ENCODE data around the gene TTC7B.

TTC7B gene

GRCh38 chr14:90678420-90678819, 137.8 kb downstream of the TTC7B start:
- DNase-seq (ENCODE audit: extremely low read depth in 1 of 2, low read depth in 1 of 2) = no peak

- DNase-seq (ENCODE audit: extremely low read depth in 1 of 2, low read depth in 1 of 2) = peak; percentile 10 to 28
Observed at GRCh38 chr14:90677484-90678050, 138.7 kb downstream of the TTC7B start.

- DNase-seq (ENCODE audit: extremely low read depth in 1 of 2, low read depth in 1 of 2) = no peak
Observed at GRCh38 chr14:90676912-90677311, 139.3 kb downstream of the TTC7B start.

GRCh38 chr14:90676356-90676755, 139.9 kb downstream of the TTC7B start:
- no peak for DNase-seq (ENCODE audit: extremely low read depth in 1 of 2, low read depth in 1 of 2)

- no peak for DNase-seq (ENCODE audit: extremely low read depth in 1 of 2, low read depth in 1 of 2)
Observed at GRCh38 chr14:90675399-90675798, 140.8 kb downstream of the TTC7B start.

- DNase-seq (ENCODE audit: extremely low read depth in 1 of 2, low read depth in 1 of 2) = no peak
Observed at GRCh38 chr14:90674716-90675115, 141.5 kb downstream of the TTC7B start.

- no peak for DNase-seq (ENCODE audit: extremely low read depth in 1 of 2, low read depth in 1 of 2)
Observed at GRCh38 chr14:90674043-90674670, 142.1 kb downstream of the TTC7B start.

GRCh38 chr14:90671382-90672234, 144.6 kb downstream of the TTC7B start:
- no peak for DNase-seq (ENCODE audit: extremely low read depth in 1 of 2, low read depth in 1 of 2)

GRCh38 chr14:90669731-90670130, 146.5 kb downstream of the TTC7B start:
- no peak for DNase-seq (ENCODE audit: extremely low read depth in 1 of 2, low read depth in 1 of 2)

- no peak for DNase-seq (ENCODE audit: extremely low read depth in 1 of 2, low read depth in 1 of 2)
Observed at GRCh38 chr14:90666571-90666970, 149.7 kb downstream of the TTC7B start.

- no peak for DNase-seq (ENCODE audit: extremely low read depth in 1 of 2, low read depth in 1 of 2)
Observed at GRCh38 chr14:90665321-90666000, 150.8 kb downstream of the TTC7B start.

- no peak for DNase-seq (ENCODE audit: extremely low read depth in 1 of 2, low read depth in 1 of 2)
Observed at GRCh38 chr14:90664911-90665310, 151.3 kb downstream of the TTC7B start.

GRCh38 chr14:90663680-90664079, 152.6 kb downstream of the TTC7B start:
- DNase-seq (ENCODE audit: extremely low read depth in 1 of 2, low read depth in 1 of 2) = no peak

GRCh38 chr14:90663140-90663539, 153.1 kb downstream of the TTC7B start:
- DNase-seq (ENCODE audit: extremely low read depth in 1 of 2, low read depth in 1 of 2) = no peak

GRCh38 chr14:90661866-90662265, 154.4 kb downstream of the TTC7B start:
- no peak for DNase-seq (ENCODE audit: extremely low read depth in 1 of 2, low read depth in 1 of 2)

- no peak for DNase-seq (ENCODE audit: extremely low read depth in 1 of 2, low read depth in 1 of 2)
Observed at GRCh38 chr14:90660865-90661570, 155.2 kb downstream of the TTC7B start.

- DNase-seq (ENCODE audit: extremely low read depth in 1 of 2, low read depth in 1 of 2) = no peak
Observed at GRCh38 chr14:90659156-90659555, 157.1 kb downstream of the TTC7B start.

GRCh38 chr14:90658541-90658967, 157.7 kb downstream of the TTC7B start:
- peak in 1 of 2 donors; percentile 24 for DNase-seq (ENCODE audit: extremely low read depth in 1 of 2, low read depth in 1 of 2)

GRCh38 chr14:90656973-90657372, 159.3 kb downstream of the TTC7B start:
- no peak for DNase-seq (ENCODE audit: extremely low read depth in 1 of 2, low read depth in 1 of 2)

GRCh38 chr14:90655829-90656228, 160.4 kb downstream of the TTC7B start:
- DNase-seq (ENCODE audit: extremely low read depth in 1 of 2, low read depth in 1 of 2) = no peak

GRCh38 chr14:90654831-90655276, 161.4 kb downstream of the TTC7B start:
- no peak for DNase-seq (ENCODE audit: extremely low read depth in 1 of 2, low read depth in 1 of 2)

Data from stimulated activated CD8-positive, alpha-beta memory T cell treated with anti-CD3 and anti-CD28 coated beads, Interleukin-7, amount 100 ng/mL, for 48 hours (primary cell).